WTC11 (cell line): ENCODE data around the gene WDR82. TPM values are rescaled to one million over a fixed set of nuclear protein-coding genes. Genes with fewer than 3 reads are reported as not detected.

Experiments
- ARID4B ChIP-seq: sonication (generic); formaldehyde crosslinking; IDR thresholded peaks from 2 replicates; pipeline ENCODE4 v1.8.0; 2023; ENCODE audit warnings: missing genetic modification reagents, mild to moderate bottlenecking, borderline replicate concordance
- ATF3 ChIP-seq: sonication (generic); formaldehyde crosslinking; conservative IDR thresholded peaks from 2 replicates; pipeline ENCODE4 v1.8.1; 2022; ENCODE audit warnings: mild to moderate bottlenecking, missing genetic modification reagents
- ETV6 ChIP-seq: sonication (generic); formaldehyde crosslinking; IDR thresholded peaks from 2 replicates; pipeline ENCODE4 v1.8.1; 2022; ENCODE audit warnings: mild to moderate bottlenecking, missing genetic modification reagents
- FOXJ3 ChIP-seq: sonication (generic); formaldehyde crosslinking; IDR thresholded peaks from 2 replicates; pipeline ENCODE4 v1.9.0; 2021; ENCODE audit warnings: missing genetic modification reagents, mild to moderate bottlenecking, borderline replicate concordance
- FOXK1 ChIP-seq: sonication (generic); formaldehyde crosslinking; IDR thresholded peaks from 2 replicates; pipeline ENCODE4 v1.8.0; 2022; ENCODE audit warnings: mild to moderate bottlenecking, moderate library complexity, missing genetic modification reagents
- HMGXB4 ChIP-seq: sonication (generic); formaldehyde crosslinking; IDR thresholded peaks from 2 replicates; pipeline ENCODE4 v1.8.1; 2023; ENCODE audit warnings: mild to moderate bottlenecking, moderate library complexity, missing genetic modification reagents
- IRF1 ChIP-seq: sonication (generic); formaldehyde crosslinking; IDR thresholded peaks from 2 replicates; pipeline ENCODE4 v1.8.0; 2023; ENCODE audit warnings: missing genetic modification reagents
- JAZF1 ChIP-seq: fragments of 250-450 bp; sonication (Bioruptor Pico); IDR thresholded peaks from 2 replicates; pipeline ENCODE4 v1.9.0; 2021; ENCODE audit warnings: moderate library complexity, mild to moderate bottlenecking, inconsistent platforms
- KAT7 ChIP-seq: sonication (generic); formaldehyde crosslinking; IDR thresholded peaks from 2 replicates; pipeline ENCODE4 v1.8.1; 2023; ENCODE audit warnings: missing genetic modification reagents, mild to moderate bottlenecking, borderline replicate concordance
- MXD4 ChIP-seq: fragments of 250-450 bp; sonication (Bioruptor Pico); IDR thresholded peaks from 2 replicates; pipeline ENCODE4 v1.8.0; 2021; ENCODE audit warnings: mild to moderate bottlenecking, moderate library complexity, borderline replicate concordance
- OVOL2 ChIP-seq: fragments of 250-450 bp; sonication (Bioruptor Pico); IDR thresholded peaks from 2 replicates; pipeline ENCODE4 v1.9.0; 2021; ENCODE audit warnings: mild to moderate bottlenecking, borderline replicate concordance
- PRDM15 ChIP-seq: sonication (generic); formaldehyde crosslinking; IDR thresholded peaks from 2 replicates; pipeline ENCODE4 v1.8.0; 2022; ENCODE audit warnings: missing genetic modification reagents
- PRRX2 ChIP-seq: fragments of 250-450 bp; sonication (Bioruptor Pico); IDR thresholded peaks from 2 replicates; pipeline ENCODE4 v1.8.0; 2021; ENCODE audit warnings: mild to moderate bottlenecking
- SP1 ChIP-seq: sonication (generic); formaldehyde crosslinking; conservative IDR thresholded peaks from 2 replicates; pipeline ENCODE4 v1.8.1; 2022; ENCODE audit warnings: missing genetic modification reagents
- TCF7 ChIP-seq: sonication (generic); formaldehyde crosslinking; IDR thresholded peaks from 2 replicates; pipeline ENCODE4 v1.8.0; 2022; ENCODE audit warnings: mild to moderate bottlenecking, low read depth, missing genetic modification reagents, moderate library complexity
- TP53 ChIP-seq: sonication (generic); formaldehyde crosslinking; IDR thresholded peaks from 2 replicates; pipeline ENCODE4 v1.8.1; 2023; ENCODE audit warnings: mild to moderate bottlenecking, missing genetic modification reagents
- USF2 ChIP-seq: sonication (generic); formaldehyde crosslinking; IDR thresholded peaks from 2 replicates; pipeline ENCODE4 v1.8.1; 2023; ENCODE audit warnings: mild to moderate bottlenecking, missing genetic modification reagents, moderate library complexity
- ZBTB21 ChIP-seq: sonication (generic); formaldehyde crosslinking; IDR thresholded peaks from 2 replicates; pipeline ENCODE4 v1.8.1; 2023; ENCODE audit warnings: mild to moderate bottlenecking, missing genetic modification reagents, borderline replicate concordance
- ZMAT4 ChIP-seq: fragments of 250-450 bp; sonication (Bioruptor Pico); IDR thresholded peaks from 2 replicates; pipeline ENCODE4 v1.9.0; 2021; ENCODE audit warnings: mild to moderate bottlenecking
- ZNF232 ChIP-seq: sonication (generic); formaldehyde crosslinking; IDR thresholded peaks from 2 replicates; pipeline ENCODE4 v1.8.0; 2022; ENCODE audit warnings: mild to moderate bottlenecking, missing genetic modification reagents
- ZNF281 ChIP-seq: sonication (generic); formaldehyde crosslinking; IDR thresholded peaks from 2 replicates; pipeline ENCODE4 v1.8.0; 2023; ENCODE audit warnings: mild to moderate bottlenecking, missing genetic modification reagents
- ZNF423 ChIP-seq: fragments of 250-450 bp; sonication (Bioruptor Pico); IDR thresholded peaks from 2 replicates; pipeline ENCODE4 v2.1.2; 2022; ENCODE audit warnings: mild to moderate bottlenecking, moderate library complexity
- ZNF671 ChIP-seq: fragments of 250-450 bp; sonication (Bioruptor Pico); IDR thresholded peaks from 2 replicates; pipeline ENCODE4 v1.8.0; 2021; ENCODE audit warnings: mild to moderate bottlenecking
- total RNA-seq: library from RNA; stranded (reverse); gene quantifications from 3 replicates; pipeline ENCODE4 v1.2.3, GENCODE V29; 2021

Gene WDR82
- total RNA-seq, 1 experiment from 2014 or later, result 69.7 TPM

- 0 out of 2 replicates have a peak, but pooled peaks have one; percentile 40 for TF ChIP-seq ZNF281 (CRISPR knock-in tag)
- TF ChIP-seq PRDM15 (CRISPR knock-in tag), result no peak
- TF ChIP-seq KAT7 (CRISPR knock-in tag), result peak; percentile 97; the same call in 1 of the 2 replicates
- no peak for TF ChIP-seq JAZF1 (CRISPR knock-in tag)
- peak; percentile 84 for TF ChIP-seq SP1 (CRISPR knock-in tag)
- TF ChIP-seq ZMAT4 (CRISPR knock-in tag), result no peak
- no peak for TF ChIP-seq PRRX2 (CRISPR knock-in tag)
- TF ChIP-seq USF2 (CRISPR knock-in tag), result 0 out of 2 replicates have a peak, but pooled peaks have one; percentile 40
- TF ChIP-seq OVOL2, result no peak
- no peak for TF ChIP-seq TCF7 (CRISPR knock-in tag)
- TF ChIP-seq FOXJ3 (CRISPR knock-in tag), result no peak
- no peak for TF ChIP-seq FOXK1 (CRISPR knock-in tag)
- TF ChIP-seq ZBTB21 (CRISPR knock-in tag), result peak; percentile 91
- no peak for TF ChIP-seq ZNF671 (CRISPR knock-in tag)
- peak; percentile 79; the same call in 1 of the 2 replicates for TF ChIP-seq TP53 (CRISPR knock-in tag)
- peak; percentile 70; the same call in 1 of the 2 replicates for TF ChIP-seq ZNF232 (CRISPR knock-in tag)
- TF ChIP-seq HMGXB4 (CRISPR knock-in tag), result peak; percentile 84
- no peak for TF ChIP-seq MXD4
- TF ChIP-seq ARID4B, result peak; percentile 69; the same call in 1 of the 2 replicates
- TF ChIP-seq ETV6 (CRISPR knock-in tag), result peak; percentile 25; the same call in 1 of the 2 replicates
- peak; percentile 70 for TF ChIP-seq ZNF423 (CRISPR knock-in tag)
- no peak for TF ChIP-seq ATF3
- no peak for TF ChIP-seq IRF1 (CRISPR knock-in tag)
Measured at GRCh38 chr3:52238761-52239701, 39.4 kb downstream of the WDR82 start, which contains the start of gene TWF2 (continued).
